OCI-LY7 (cell line): ENCODE measurements around the gene SELENOW. TPM values are rescaled to one million over a fixed set of nuclear protein-coding genes. Genes with fewer than 3 reads are reported as not detected.

ENCODE experiments used
- BruUV-seq: library from RNA; stranded (reverse); fragments of 400-500 nt; replicated peaks from 2 replicates; lab custom pipeline; 2021; lab: Mats Ljungman, UMichigan
- CTCF ChIA-PET: fragments of 300-600 bp; sonication (Branson Sonifier 250); formaldehyde crosslinking; loops from one replicate; lab custom pipeline; 2022; ENCODE audit warnings: antibody characterized with exemption; ENCODE audit not compliant: unreplicated experiment; lab: Charles Lee
- POLR2A ChIA-PET: fragments of 300-600 bp; sonication (Branson Sonifier 250); formaldehyde crosslinking; loops from one replicate; lab custom pipeline; 2022; ENCODE audit warnings: antibody characterized with exemption; lab: Charles Lee
- DNase-seq: peaks from one replicate; pipeline ENCODE4 v3.0.0-alpha.2; 2015; ENCODE audit warnings: low spot score
- H2AFZ ChIP-seq: fragments of 200-600 bp; sonication (generic), shearing (Covaris generic); 2 replicates; pipeline ENCODE4 v1.6.1; 2014; ENCODE audit warnings: mild to moderate bottlenecking, antibody characterized with exemption, low read length, moderate library complexity
- H3K27ac ChIP-seq: fragments of 200-600 bp; sonication (generic); 2 replicates; pipeline ENCODE4 v1.5.1; 2014; ENCODE audit warnings: mixed run types, low read depth, mild to moderate bottlenecking, moderate library complexity, low read length, inconsistent platforms; ENCODE audit not compliant: poor library complexity, severe bottlenecking
- H3K36me3 ChIP-seq: fragments of 200-600 bp; sonication (generic); 2 replicates; pipeline ENCODE4 v1.6.1; 2014; ENCODE audit warnings: mild to moderate bottlenecking, antibody characterized with exemption, low read length, moderate library complexity, mixed read lengths; ENCODE audit not compliant: insufficient read depth
- H3K4me1 ChIP-seq: fragments of 200-600 bp; sonication (generic); 2 replicates; pipeline ENCODE4 v1.5.1; 2014; ENCODE audit warnings: mild to moderate bottlenecking, low read length; ENCODE audit not compliant: insufficient read depth, poor library complexity, severe bottlenecking
- H3K4me2 ChIP-seq: fragments of 200-600 bp; sonication (generic); 2 replicates; pipeline ENCODE4 v1.6.1; 2014; ENCODE audit warnings: mild to moderate bottlenecking, low read length
- H3K4me3 ChIP-seq: fragments of 200-600 bp; sonication (generic); 2 replicates; pipeline ENCODE4 v1.5.1; 2014; ENCODE audit warnings: mild to moderate bottlenecking, low read depth, low read length; ENCODE audit not compliant: poor library complexity, severe bottlenecking
- H3K79me2 ChIP-seq: fragments of 200-600 bp; sonication (generic); 2 replicates; pipeline ENCODE4 v1.6.1; 2016; ENCODE audit warnings: low read depth, mild to moderate bottlenecking, low read length, moderate library complexity, mixed read lengths; ENCODE audit not compliant: insufficient read depth
- H3K9me2 ChIP-seq: fragments of 200-600 bp; sonication (generic); 2 replicates; pipeline ENCODE4 v1.6.1; 2016; ENCODE audit warnings: mild to moderate bottlenecking, low read length, mixed read lengths; ENCODE audit not compliant: insufficient read depth
- H3K9me3 ChIP-seq: fragments of 200-600 bp; sonication (generic); 2 replicates; pipeline ENCODE4 v1.6.1; 2014; ENCODE audit warnings: mild to moderate bottlenecking, mixed run types, low read length, mixed read lengths
- H4K20me1 ChIP-seq: fragments of 200-600 bp; sonication (generic); 2 replicates; pipeline ENCODE4 v1.6.1; 2014; ENCODE audit warnings: mild to moderate bottlenecking, antibody characterized with exemption, low read length, moderate library complexity, mixed read lengths; ENCODE audit not compliant: insufficient read depth
- CTCF ChIP-seq: fragments of 200-600 bp; sonication (generic); conservative IDR thresholded peaks from 2 replicates; pipeline ENCODE4 v1.5.1; 2014; ENCODE audit warnings: mild to moderate bottlenecking, antibody characterized with exemption, low read length, moderate library complexity, mixed read lengths
- EZH2phosphoT487 ChIP-seq: fragments of 200-600 bp; sonication (generic); IDR thresholded peaks from 2 replicates; pipeline ENCODE4 v1.6.1; 2018; ENCODE audit warnings: low read depth, borderline replicate concordance, mild to moderate bottlenecking, mixed run types, antibody characterized with exemption, low read length, moderate library complexity, mixed read lengths
- intact Hi-C: fragments of 100-400 bp; cut with micrococcal nuclease; formaldehyde crosslinking; loops from one replicate; pipeline ENCODE4 v1.10.0; 2022; ENCODE audit not compliant: unreplicated experiment
- total RNA-seq, 2 experiments: library from RNA; depleted of rRNA in 1 of 2; stranded (reverse); fragments of >200 nt in 1 of 2; shearing (Covaris generic) in 1 of 2; gene quantifications; 2 replicates each; pipeline ENCODE4 v1.2.3, GENCODE V29; 2014 to 2022

SELENOW gene
- total RNA-seq, 2 experiments from 2014 or later = 31.2 to 95.5 TPM

- Histone ChIP-seq H3K4me2 (no peak overlapping the region), H3K79me2 (no peaks in the 10 kb centered on the region), H3K4me1 (no peaks in the 10 kb centered on the region), H4K20me1 (no peaks in the 10 kb centered on the region), H2AFZ (no peak overlapping the region), H3K4me3 (no peak overlapping the region), H3K9me3 (no peaks in the 10 kb centered on the region), H3K27ac (no peak overlapping the region), H3K36me3 (no peaks in the 10 kb centered on the region), H3K9me2 (no peaks in the 10 kb centered on the region)
- BruUV-seq = no TSS peak
- TF ChIP-seq EZH2phosphoT487 (no peak), CTCF (no peak)
- intact Hi-C loops = no loop called here
- ChIA-PET CTCF (no interaction called here), POLR2A (no interaction called here)
- no peak for DNase-seq
Observed at GRCh38 chr19:47805313-47805712, 26.8 kb downstream of the SELENOW start.

GRCh38 chr19:47806435-47806834, 27.9 kb downstream of the SELENOW start:
- TF ChIP-seq EZH2phosphoT487 (no peak), CTCF (no peak)
- H3K4me1 ChIP-seq = no peaks in the 10 kb centered on the region
- no peak overlapping the region for H2AFZ ChIP-seq
- no peaks in the 10 kb centered on the region for H3K9me3 ChIP-seq
- no peaks in the 10 kb centered on the region for H3K79me2 ChIP-seq
- POLR2A ChIA-PET = no interaction called here
- intact Hi-C loops = no loop called here
- no peaks in the 10 kb centered on the region for H3K9me2 ChIP-seq
- CTCF ChIA-PET = no interaction called here
- no peaks in the 10 kb centered on the region for H4K20me1 ChIP-seq
- no peak overlapping the region for H3K4me2 ChIP-seq
- no peak overlapping the region for H3K4me3 ChIP-seq
- H3K27ac ChIP-seq = no peak overlapping the region
- H3K36me3 ChIP-seq = no peaks in the 10 kb centered on the region
- no peak for DNase-seq
- BruUV-seq = no TSS peak

GRCh38 chr19:47813304-47813994, 34.9 kb downstream of the SELENOW start:
- H3K4me3 ChIP-seq = no peak overlapping the region
- H4K20me1 ChIP-seq = no peaks in the 10 kb centered on the region
- DNase-seq = peak; percentile 66
- no peaks in the 10 kb centered on the region for H3K9me2 ChIP-seq
- TF ChIP-seq CTCF (peak; percentile 73), EZH2phosphoT487 (no peak)
- CTCF ChIA-PET = no interaction called here
- H3K4me2 ChIP-seq = no peak overlapping the region
- H3K9me3 ChIP-seq = no peaks in the 10 kb centered on the region
- H3K36me3 ChIP-seq = no peaks in the 10 kb centered on the region
- no peaks in the 10 kb centered on the region for H3K79me2 ChIP-seq
- intact Hi-C loops = loop anchor here (10.0 kb wide), 1 partner anchor 51 kb away; no protein-coding TSS in a partner anchor
- no TSS peak for BruUV-seq
- no peak overlapping the region for H2AFZ ChIP-seq
- POLR2A ChIA-PET = no interaction called here
- no peak overlapping the region for H3K27ac ChIP-seq
- H3K4me1 ChIP-seq = no peaks in the 10 kb centered on the region
